ENCODE data around the gene CTIF.

Gene CTIF

GRCh38 chr18:48602759-48603390, 64.0 kb downstream of the CTIF start:
- no peak for DNase-seq (ENCODE audit: low spot score)

DNA sequence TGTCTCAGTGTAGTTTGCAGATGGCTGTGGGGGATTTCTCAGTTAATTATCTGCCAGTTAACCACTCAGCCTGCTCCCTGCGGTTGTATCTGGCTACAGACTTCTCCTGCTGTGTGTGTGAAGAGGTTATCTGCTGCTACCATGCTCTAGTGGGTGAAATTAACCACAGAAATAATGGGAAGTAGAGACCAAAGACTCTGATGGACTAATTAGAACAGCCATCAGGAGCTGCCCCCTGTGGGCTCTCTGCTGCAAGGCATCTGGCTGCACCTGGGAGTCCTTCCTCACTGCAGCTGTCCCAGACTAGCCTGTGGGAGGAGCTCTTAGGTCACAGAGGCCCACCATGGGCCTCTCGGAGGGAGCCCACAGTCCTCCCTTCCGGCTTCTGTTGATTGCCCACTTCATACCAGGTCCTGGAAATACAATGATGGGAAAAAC, 66.6 kb downstream of the CTIF start:
- DNase-seq (ENCODE audit: low spot score): no peak

DNA sequence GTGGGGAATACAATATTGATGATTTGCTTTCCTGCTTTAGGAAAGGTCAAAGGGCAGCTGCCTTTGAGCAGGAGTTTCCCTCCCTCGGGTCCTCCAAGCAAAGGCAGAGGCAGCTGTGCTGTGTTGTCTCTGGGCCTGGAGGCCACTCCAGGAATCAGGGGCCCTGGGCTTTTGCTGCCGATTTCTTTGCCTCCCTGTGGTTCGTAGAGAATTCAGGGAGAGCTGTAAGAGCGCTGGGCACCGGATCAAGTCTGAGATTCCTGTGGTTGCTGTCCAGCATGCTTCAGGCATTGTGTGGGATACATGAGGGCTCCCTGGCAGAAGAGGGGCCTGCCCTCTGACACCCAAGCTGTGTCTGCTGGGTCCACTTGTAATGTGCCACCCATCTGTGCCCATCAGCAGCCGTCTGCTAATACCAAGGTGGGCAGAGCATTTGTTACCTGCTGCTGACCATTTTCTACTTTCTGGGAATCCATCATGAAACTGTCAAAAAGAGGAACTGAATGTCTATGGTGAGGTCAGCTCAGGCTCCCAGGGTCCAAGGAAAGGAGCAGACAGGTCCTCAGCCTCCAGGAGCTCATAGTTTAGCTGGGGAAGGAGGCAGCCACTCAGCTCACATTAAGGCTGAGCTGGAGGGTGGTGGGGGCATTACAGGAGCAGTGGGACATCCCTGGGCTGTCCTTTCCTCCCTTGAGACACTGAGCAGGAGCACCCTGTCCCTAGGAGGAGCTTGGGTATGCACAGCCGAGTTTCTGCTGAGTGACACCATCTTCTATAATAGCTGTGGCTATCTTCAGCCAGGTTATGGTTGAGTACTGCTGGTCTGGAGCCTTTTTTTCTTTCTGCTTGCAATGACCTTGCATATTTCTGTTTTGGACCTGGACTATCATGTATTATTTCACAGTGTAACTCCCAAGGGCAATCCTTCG, 68.5 kb downstream of the CTIF start:
- peak; percentile 51 for DNase-seq (ENCODE audit: low spot score)

GRCh38 chr18:48608581-48608980, 69.8 kb downstream of the CTIF start:
- peak; percentile 65 for DNase-seq (ENCODE audit: low spot score)

DNA sequence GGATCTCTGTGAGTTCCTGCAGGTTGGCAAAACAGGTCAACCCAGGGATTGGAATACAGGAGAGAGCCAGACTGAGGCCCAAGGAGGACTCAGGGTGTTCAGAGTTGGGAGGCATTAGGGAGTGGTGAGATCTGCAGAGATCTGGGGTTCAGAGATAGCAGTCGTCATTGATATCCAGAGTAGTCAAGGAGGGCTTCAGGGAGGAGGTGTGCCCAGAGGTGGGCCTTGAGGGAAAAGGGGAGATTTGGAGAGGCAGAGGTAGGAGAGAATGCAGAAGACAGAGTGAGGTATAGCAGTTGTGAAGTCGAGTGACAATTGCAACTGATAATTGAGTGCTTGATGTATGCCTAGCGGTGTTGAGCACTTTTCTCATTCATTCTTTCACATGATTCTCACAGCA, 70.3 kb downstream of the CTIF start:
- no peak for DNase-seq (ENCODE audit: low spot score)

DNA sequence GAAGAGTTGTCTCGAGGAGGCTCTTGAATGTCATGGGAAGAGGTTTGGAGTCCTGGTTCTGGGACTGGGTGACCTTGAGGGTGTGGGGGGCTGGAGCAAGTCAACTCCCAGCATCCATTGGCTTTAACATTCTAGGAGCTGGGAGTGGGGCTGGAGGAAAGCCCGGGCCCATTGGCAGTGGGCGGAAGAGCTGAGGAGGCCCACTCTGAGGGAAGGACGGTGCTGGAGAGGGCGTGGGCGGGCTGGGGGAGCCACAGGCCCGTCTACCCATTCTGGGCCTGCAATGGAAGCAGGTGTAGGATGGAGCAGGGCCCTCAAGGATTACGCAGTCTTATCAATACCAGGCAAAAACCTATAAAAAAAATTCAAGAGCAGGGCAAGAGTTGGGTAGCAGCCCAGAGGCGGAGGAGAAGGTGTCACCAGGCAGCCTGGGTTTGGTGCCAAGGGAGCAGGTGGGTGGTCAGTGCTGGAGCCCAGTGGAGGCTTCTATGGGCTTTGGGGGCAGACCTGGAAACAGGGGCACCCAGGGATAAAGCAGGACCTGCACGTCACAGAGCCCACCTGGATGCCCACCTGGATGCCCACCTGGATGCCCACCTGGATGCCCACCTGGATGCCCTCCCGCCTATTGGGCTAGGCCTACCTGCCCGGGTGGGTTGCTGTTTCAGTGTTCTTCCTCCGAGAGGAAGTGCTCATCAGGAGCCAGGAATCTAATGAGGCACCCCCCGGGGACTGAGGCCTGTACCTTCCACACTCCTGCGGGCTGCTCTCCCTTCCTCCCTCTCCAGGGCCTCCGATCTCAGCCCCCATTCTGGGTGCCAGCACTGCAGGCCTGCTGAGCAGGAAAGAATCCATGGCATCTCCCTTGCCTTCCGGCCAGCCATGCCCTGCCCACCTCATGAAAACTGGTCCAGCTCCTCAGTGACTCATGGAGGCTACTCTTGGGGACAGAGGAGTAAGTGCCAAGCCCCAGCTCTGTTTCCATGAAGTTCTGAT, 71.3 kb downstream of the CTIF start:
- DNase-seq (ENCODE audit: low spot score): no peak

DNA sequence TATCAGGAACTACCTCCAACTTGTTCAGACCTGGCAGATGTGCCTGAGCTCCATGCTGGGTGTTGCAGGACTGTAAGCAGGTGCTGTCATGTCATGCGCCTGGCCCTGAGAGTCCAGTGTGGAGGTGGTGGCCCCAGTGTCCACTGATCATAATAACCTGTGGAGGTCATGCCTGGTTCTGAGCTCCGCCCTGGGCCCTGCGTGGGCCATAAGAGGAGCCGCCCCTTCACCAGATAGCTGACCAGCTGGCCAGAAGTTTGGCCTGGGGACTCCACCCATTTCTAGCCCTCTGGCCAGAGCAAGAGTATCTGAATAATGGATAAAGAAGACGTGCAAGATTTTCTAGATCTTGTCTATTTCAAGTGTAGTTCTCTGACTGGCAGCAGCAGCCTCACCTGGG, 72.4 kb downstream of the CTIF start:
- DNase-seq (ENCODE audit: low spot score): no peak

GRCh38 chr18:48611785-48612480, 73.1 kb downstream of the CTIF start:
- DNase-seq (ENCODE audit: low spot score): no peak

DNA sequence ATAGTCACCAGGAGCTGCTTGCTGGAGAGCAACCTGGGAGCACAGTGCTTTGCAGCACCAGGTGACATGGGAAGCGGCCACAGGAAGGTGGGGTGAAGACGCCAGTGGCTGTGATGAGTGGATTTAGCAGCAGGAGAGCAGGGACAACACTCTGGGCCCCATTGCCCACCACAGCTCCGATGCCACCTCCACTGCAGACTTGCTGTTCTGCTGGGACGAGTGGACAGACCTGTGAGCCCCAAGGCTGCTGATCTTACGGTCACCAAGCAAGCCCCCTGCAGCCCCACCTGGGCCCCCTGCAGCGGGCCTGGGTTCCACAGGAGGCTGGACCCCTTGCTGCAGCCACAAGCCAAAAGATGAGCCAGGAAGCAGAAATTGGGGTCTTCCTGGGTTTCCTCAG, 73.7 kb downstream of the CTIF start:
- DNase-seq (ENCODE audit: low spot score): no peak

DNA sequence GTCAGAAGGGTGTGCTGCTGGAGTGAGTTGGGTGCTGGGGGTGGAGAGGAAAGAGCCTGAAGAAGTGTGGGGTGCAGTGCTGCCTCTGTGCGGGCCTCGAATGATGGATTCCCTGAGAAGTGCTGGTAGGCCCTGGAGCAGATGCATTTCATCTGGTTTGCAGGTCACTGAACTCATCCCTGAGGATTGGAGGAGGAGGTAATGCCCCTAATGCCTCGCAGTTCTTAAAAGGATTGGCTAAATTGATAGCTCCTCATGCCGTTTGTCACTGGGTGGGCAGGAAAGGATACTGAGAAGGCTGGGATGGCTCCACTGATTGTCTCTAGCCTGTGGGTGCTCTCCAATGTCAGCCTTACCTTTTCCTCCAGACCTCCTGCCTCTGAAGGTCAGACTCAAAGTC, 74.1 kb downstream of the CTIF start:
- no peak for DNase-seq (ENCODE audit: low spot score)

GRCh38 chr18:48613589-48614404, 75.0 kb downstream of the CTIF start:
- DNase-seq (ENCODE audit: low spot score): peak; percentile 91

DNA sequence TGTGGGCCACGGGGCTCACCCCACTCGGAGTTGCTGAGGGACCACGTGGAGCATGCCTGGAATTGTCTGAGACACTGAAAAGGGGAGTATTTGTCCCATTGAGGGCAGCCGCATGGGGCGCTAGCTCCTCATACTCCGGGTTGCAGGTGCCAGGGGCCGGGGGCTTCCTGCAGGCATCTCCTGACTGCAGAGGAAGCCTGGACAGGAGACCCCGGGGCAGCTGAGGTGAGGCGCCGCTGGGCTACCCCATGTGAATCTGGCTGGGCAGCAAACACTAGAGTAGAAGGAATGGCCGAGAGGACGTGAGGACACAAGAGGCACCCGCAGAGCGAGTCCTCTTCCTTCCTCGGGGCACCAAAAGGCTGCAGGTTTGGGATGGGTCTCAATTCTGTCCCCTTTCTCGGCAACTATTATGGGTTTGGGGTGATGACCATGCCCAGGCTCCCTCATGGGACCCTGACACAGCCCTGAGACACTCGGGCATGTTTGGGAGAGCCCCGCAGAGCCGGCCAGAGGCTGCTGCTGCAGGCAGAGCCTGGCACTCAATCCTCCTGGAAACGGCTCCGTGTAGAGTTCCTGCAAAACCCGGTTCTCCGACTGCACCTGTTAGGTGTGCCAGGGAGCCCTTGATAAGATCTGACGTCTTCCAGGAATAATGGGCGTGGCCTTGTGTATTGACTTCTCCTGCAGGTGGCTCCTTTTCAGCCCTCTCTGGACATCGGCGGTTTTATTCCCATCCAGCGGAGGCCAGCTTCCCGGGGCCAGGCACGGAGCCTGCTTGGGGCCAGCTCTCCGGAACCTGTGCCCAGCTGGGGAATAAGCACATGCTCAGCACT, 77.0 kb downstream of the CTIF start:
- DNase-seq (ENCODE audit: low spot score): no peak

DNA sequence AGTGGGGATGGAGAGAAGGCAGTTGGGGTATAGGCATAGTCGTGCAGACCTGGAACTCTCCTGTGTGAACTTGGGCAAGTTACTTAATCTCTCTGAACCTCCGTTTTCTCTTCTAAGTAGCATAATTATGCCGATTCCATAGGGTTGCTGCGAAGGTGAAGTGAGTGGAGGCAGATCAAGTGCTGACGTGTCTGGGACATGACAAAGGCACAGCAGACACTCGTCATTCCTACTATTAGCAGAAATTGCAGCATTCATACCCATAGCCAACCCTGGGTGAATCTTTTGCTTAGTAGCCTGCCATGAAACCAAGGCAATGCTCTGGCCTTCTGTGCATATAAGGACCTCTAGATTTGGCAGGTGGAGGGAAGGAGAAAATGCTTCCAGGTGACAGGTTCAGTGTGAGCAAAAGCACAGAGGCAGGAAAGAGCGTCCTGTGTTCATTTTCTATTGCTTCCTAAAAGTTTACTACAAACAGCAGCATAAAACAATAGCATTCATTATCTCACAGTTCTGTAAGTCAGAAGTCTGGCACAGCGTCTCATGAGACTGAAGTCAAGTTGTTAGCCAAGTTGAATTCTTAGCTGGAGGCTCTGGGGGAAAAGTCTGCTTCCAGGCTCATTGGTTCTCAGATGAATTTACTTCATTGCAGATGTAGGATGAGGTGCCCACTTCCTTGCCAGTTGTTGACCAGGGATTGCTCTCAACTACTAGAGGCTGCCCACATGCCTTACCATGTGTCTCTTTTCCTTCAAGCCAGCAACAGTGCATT, 77.8 kb downstream of the CTIF start:
- DNase-seq (ENCODE audit: low spot score): no peak

- no peak for DNase-seq (ENCODE audit: low spot score)
Measured at GRCh38 chr18:48617844-48618497, 79.1 kb downstream of the CTIF start.

DNA sequence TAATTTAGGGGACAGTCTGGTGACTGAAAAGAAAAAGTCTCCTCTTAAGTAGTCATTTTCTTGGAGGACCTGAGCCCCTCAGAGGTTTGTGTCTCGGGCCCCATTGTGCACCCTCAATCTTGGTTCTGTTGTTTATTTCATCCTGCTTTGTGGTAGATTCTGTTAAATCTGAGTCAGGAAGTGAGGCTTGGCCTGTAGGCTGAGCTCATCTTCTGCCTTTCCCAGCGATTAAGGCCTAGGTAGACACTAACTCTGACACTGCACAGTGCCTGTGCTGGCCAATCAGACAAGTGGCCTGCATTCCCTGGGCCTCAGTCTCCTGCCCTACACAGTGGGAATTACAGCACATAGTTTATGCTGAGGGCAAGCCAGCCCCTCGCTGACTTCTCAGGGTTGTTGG, 80.2 kb downstream of the CTIF start:
- DNase-seq (ENCODE audit: low spot score): no peak

DNA sequence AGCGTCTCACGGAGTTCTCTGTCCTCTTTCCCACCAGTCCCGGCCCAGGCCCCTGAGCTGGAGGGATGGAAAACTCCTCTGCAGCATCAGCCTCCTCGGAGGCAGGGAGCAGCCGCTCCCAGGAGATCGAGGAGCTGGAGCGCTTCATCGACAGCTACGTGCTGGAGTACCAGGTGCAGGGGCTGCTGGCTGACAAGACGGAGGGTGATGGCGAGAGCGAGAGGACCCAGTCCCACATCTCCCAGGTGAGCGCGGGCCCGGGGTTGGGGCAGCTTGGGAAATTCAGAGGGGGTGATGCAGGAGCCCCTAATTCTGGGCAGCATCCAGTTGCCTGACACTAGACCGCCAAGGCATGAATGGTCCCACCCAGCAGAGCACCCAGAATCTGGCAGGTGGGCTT, 80.7 kb downstream of the CTIF start:
- DNase-seq (ENCODE audit: low spot score): no peak

DNA sequence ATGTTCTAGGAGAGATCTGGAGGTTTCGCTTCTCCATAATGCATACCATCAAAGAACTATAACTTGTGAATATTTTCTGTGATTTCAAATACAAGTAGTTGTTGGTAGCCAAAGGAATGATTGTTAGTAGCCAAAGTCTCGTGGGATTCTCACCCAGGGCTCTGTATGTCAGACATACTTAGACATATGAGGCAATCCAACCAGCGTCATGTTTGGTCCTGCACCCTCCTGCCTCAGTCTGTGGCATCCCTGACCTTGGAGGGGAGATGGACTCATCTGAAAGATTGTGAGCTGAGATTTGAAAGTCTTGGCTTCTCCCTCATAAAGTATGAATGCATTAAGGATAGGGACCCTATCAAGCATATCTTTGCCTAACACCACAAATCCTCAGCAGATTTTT, 81.2 kb downstream of the CTIF start:
- no peak for DNase-seq (ENCODE audit: low spot score)

GRCh38 chr18:48621240-48621639, 82.4 kb downstream of the CTIF start:
- DNase-seq (ENCODE audit: low spot score): no peak

Measured in Ammon's horn (tissue), 1 donor.